ENCODE measurements around the gene OVOL2.

- no peak for TF ChIP-seq CTCF (IDR thresholded peaks at IDR 0.05)
- TF ChIP-seq POLR2A (IDR thresholded peaks at IDR 0.05) = no peak
Observed at GRCh38 chr20:18031050-18031449, 26.7 kb downstream of the OVOL2 start.

All from esophagus squamous epithelium (tissue), 4 donors.